GM19043 (cell line): ENCODE results near the gene SMIM35.
"Not testable (repeated sequence)": the region's sequence is repeated elsewhere in the genome, so short reads cannot be mapped to it uniquely, and the experiment has no call there.

Experiments used
- ATAC-seq: cut with Tn5 transposase; IDR thresholded peaks from one replicate; pipeline ENCODE4 v1.9.1; 2021; ENCODE audit warnings: low read depth; ENCODE audit not compliant: unreplicated experiment

SMIM35 gene

GRCh38 chr11:117992620-117993019, 94.1 kb downstream of the SMIM35 start:
- no peak for ATAC-seq

GRCh38 chr11:117992136-117992535, 94.6 kb downstream of the SMIM35 start:
- no peak for ATAC-seq

DNA sequence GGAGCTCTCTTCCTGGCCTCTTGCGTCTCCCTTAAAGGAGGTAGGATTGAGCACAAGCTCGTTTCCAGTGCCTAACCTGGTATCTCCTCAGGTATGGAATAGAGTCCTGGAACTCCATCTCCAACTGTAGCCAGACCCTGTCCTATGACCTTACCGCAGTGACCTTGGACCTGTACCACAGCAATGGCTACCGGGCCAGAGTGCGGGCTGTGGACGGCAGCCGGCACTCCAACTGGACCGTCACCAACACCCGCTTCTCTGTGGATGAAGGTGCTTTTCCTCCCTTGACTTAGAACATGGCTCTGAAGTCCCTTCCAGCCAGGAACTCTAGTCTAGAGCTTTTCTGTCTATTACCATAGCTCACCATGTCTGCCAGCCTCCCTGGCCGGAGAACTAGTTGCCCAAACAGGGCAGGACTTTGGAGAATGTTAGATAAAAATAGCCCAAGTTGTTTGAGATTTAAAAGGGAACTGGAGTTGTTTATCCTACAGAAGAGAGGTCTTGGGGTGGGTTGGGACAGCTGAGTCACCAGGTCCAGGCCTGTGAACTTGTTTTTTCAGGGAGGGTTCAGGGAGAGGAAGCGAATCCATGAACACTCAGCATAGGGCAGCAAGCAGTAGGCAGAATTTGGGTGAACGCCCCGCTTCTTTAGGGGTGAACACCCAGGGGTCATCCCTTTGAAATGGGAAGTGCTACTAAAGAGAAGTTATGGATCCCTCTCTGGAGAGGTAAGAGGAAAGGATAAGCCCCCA, 97.2 kb downstream of the SMIM35 start:
- no peak for ATAC-seq

DNA sequence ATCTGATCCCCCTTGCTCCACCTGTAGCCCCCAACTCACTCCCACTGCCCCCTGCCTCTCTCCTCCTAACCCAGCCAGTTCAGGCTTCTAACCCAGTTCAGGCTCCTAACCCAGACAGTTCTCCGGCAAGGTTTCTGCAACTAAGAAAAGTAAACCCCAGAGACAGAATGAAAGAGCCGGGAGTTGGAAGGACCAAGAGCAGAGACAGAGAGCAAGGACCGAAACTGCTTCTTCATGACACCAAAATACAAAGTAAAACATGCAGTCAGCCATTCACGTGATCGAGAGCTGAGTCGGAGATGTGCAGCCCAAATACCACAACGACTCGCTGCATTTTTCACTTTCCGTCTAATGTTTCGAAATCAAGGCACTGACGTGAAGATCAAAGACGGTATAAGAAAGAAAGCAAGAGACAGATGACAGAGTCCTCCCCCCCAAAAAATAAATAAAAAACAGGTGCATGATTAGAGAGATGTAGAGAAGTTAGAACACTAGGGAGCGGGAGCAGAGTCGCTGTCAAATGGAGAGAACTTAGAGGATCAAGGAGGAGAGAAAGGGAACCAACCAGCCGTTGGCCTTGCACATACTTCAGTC, 99.7 kb downstream of the SMIM35 start:
- ATAC-seq: peak; percentile 45

- ATAC-seq: peak; percentile 90
Observed at GRCh38 chr11:117985953-117986887, 100.5 kb downstream of the SMIM35 start, which contains the start of gene IL10RA. IL10RA (plus strand) TSS chr11:117986394; CDS start chr11:117986468, 74 bp downstream.

GRCh38 chr11:117984476-117984875, 102.3 kb downstream of the SMIM35 start:
- ATAC-seq: no peak

GRCh38 chr11:117983163-117983475, 103.6 kb downstream of the SMIM35 start:
- no peak for ATAC-seq

DNA sequence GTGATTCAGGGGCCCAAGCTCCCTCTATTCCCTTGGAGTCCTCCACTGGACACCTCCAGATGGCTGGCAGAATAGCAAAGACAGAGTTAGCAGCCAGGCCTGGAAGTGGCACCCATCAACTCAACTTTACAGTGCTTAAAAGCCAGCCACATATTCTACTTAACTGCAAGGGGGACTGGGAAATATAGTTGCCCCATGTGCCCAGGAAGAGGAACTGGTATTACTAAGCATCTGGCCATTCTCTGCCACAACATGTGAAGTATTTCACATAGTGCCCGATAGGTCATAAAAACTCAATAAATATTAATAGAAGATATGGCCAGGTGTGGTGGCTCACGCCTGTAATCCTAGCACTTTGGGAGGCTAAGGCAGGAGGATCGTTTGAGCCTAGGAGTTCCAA, 106.0 kb downstream of the SMIM35 start:
- ATAC-seq: no peak

GRCh38 chr11:117980280-117980679, 106.5 kb downstream of the SMIM35 start:
- no peak for ATAC-seq

DNA sequence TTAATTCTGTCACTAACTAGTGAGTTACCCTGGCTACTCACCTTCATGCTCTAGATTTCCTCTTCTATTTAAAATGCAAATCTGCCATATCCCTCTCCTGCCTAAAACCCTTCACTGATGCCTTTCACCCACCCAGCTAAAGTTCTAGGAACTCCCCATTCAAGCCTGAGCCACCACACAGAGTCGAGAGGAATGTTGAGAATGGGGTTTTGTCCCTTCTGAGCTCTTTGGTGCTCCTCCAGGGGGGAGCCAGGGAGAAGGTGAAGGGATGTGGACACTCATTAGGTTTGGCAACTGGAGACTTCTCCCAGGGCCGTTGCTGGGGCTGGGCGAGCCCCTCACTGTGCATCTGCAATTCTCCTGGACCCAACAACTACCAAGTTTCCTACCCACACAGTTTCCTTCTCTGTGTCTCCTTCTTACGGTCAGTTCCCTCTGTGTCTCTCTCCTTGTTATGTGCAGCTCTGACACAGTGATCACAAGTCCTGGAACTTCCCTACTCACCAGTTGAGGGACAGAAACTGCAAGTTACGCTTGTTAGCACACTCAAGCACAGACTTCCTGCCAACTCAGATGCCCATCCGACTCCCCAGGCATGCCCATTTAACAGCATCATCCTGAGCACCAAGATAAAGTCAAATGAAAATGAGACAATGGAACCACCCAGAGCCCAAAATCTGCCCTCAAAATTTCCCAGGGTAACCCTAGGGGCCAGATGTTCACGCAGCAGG, 107.1 kb downstream of the SMIM35 start:
- ATAC-seq: no peak

- ATAC-seq: no peak
Observed at GRCh38 chr11:117978991-117979390, 107.8 kb downstream of the SMIM35 start.

DNA sequence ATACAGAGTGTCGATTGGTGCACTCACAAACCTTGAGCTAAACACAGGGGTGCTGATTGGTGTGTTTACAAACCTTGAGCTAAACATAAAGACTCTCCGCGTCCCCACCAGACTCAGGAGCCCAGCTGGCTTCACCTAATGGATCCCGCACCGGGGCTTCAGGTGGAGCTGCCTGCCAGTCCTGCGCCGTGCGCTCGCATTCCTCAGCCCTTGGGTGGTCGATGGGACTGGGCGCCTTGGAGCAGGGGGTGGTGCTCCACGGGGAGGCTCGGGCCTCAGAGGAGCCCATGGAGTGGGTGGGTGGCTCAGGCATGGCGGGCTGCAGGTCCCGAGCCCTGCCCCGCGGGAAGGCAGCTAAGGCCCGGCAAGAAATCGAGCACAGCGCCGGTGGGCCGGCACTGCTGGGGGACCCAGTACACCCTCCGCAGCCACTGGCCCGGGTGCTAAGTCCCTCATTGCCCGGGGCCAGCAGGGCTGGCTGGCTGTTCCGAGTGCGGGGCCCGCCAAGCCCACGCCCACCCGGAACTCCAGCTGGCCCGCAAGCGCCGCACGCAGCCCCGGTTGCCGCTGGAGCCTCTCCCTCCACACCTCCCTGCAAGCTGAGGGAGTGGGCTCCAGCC, 108.4 kb downstream of the SMIM35 start:
- not testable (repeated sequence) for ATAC-seq

DNA sequence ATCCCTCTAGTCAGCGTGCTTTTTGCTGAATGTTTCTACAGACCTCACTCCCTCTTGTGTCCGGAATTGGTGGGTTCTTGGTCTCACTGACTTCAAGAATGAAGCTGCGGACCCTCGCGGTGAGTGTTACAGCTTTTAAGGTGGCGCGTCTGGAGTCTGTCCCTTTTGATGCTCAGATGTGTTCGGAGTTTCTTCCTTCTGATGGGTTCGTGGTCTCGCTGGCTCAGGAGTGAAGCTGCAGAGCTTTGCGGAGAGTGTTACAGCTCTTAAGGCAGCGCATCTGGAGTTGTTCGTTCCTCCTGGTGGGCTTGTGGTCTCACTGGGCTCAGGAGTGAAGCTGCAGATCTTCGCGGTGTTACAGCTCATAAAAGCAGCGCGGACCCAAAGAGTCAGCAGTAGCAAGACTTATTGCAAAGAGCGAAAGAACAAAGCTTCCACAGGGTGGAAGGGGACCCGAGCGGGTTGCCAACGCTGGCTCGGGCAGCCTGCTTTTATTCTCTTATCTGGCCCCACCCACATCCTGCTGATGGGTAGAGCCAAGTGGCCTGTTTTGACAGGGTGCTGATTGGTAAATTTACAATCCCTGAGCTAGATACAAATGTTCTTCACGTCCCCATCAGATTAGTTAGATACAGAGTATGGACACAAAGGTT, 109.0 kb downstream of the SMIM35 start:
- not testable (repeated sequence) for ATAC-seq

GRCh38 chr11:117977029-117977428, 109.7 kb downstream of the SMIM35 start:
- ATAC-seq: no peak

DNA sequence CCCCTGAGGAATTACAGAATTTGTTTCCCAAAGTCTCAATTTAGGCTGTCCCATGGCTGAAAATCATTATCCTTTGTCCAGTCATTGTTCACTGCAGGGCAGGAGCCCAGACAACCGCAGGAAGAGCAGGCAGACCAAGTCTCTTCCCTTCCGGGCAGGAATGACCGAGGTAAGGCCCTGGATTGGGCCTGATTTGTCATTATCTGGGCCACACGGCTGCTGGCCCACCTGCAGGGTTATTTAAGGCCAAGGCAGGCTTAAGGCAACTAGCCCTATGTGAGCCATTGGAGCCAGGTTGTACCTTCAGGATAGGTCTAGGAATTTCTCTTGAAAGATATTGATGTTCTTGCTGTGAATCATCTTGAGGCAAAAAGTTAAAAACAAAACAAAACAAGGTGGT, 110.3 kb downstream of the SMIM35 start:
- ATAC-seq: no peak

GRCh38 chr11:117973503-117973860, 113.3 kb downstream of the SMIM35 start:
- no peak for ATAC-seq

DNA sequence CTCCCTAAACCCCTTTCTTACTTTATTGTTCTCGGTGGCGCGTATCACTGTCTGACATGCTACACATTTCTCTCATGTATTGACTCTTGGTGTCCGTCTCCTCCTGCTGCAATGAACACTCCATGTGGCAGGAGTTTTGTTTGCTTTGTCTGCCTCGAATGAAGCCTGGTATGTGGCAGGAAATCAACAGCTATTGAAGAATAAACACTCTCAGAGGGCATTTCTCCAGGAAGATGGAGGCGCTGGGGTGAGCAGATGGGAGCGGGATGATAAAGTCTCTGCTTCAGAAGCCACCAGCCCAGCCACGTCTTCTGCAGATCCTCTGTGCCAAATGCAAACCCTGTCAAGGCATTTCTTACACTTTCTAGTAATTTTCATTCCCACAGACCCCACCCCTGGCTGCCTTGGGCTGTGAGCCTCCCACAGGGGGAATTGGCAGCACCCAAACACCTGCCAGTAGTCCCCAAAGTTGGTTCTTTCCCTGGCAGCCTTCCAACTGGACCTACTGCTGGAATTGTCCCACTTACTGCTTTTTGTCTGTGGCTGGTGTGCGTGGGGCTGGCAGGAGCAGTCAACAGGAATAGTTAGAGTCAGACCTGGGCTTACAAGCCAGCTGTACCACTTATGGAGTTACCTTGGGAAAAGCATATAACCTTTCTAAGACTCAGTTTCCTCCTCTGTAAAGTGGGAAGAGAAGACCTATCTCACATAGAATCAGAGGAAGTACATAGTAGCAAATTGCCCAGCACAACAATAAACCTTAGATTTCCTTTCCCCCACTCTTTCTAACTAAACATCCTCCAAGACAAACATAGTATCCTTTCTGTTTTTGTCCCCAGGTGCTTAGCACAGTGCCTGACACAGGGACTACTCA, 113.9 kb downstream of the SMIM35 start:
- ATAC-seq: no peak

DNA sequence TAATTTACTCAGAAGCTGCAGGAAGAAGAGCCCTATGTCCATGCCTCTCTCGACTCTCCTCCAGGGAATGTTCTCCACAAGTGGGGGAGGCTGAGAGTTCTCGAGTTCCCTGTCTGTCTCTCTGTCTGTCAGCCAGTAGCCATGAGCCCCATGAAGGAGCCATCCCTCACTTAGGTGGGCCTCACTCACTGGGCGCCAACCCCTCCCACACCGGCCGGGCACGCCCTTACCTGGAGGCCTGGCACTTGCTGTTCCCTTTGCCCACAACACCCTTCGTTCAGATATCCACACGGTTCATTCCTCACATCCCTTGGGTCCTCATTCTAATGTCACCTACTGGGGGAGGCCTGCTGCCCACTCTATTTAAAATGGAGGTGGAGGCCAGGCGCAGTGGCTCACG, 114.7 kb downstream of the SMIM35 start:
- no peak for ATAC-seq
